Smooth muscle cell (in vitro differentiated cells): ENCODE data around the gene ILKAP. TPM values are rescaled to one million over a fixed set of nuclear protein-coding genes. Genes with fewer than 3 reads are reported as not detected.

ENCODE experiments used
- DNase-seq: peaks from one replicate; lab custom pipeline; 2025; ENCODE audit not compliant: unreplicated experiment; lab: John Stamatoyannopoulos, UW
- H2AFZ ChIP-seq: fragments of 200-600 bp; sonication (generic); 2 replicates; pipeline ENCODE4 v1.6.0; 2016; ENCODE audit warnings: antibody characterized with exemption, low read depth, mild to moderate bottlenecking
- H3F3A ChIP-seq: fragments of 200-600 bp; sonication (generic); 2 replicates; pipeline ENCODE4 v1.6.0; 2017; ENCODE audit warnings: antibody characterized with exemption, low read depth
- H3K27ac ChIP-seq: fragments of 200-600 bp; sonication (generic); 2 replicates; pipeline ENCODE4 v1.5.1; 2016; ENCODE audit warnings: low read depth, mild to moderate bottlenecking
- H3K27me3 ChIP-seq: fragments of 200-600 bp; sonication (generic); 2 replicates; pipeline ENCODE4 v1.6.1; 2016; ENCODE audit warnings: low read depth, mild to moderate bottlenecking
- H3K36me3 ChIP-seq: fragments of 200-600 bp; sonication (generic); 2 replicates; pipeline ENCODE4 v1.5.1; 2016; ENCODE audit warnings: low read depth
- H3K4me1 ChIP-seq: fragments of 200-600 bp; sonication (generic); 2 replicates; pipeline ENCODE4 v1.5.1; 2016; ENCODE audit warnings: low read depth
- H3K4me2 ChIP-seq: fragments of 200-600 bp; sonication (generic); 2 replicates; pipeline ENCODE4 v1.6.0; 2016; ENCODE audit warnings: mild to moderate bottlenecking
- H3K4me3 ChIP-seq: fragments of 200-600 bp; sonication (generic); 2 replicates; pipeline ENCODE4 v1.5.1; 2016; ENCODE audit warnings: mild to moderate bottlenecking
- H3K79me2 ChIP-seq: fragments of 200-600 bp; sonication (generic); 2 replicates; pipeline ENCODE4 v1.6.0; 2016; ENCODE audit warnings: low read depth, mild to moderate bottlenecking
- H3K9ac ChIP-seq: fragments of 200-600 bp; sonication (generic); 2 replicates; pipeline ENCODE4 v1.6.0; 2016; ENCODE audit warnings: low read depth
- H3K9me3 ChIP-seq: fragments of 200-600 bp; sonication (generic); replicated peaks from 2 replicates; pipeline ENCODE4 v1.5.1; 2016; ENCODE audit warnings: low read depth
- H4K20me1 ChIP-seq: fragments of 200-600 bp; sonication (generic); 2 replicates; pipeline ENCODE4 v1.6.0; 2016; ENCODE audit warnings: low read depth
- WGBS: methylation state at CpG from one replicate; pipeline ENCODE4 v1.1.7; 2016; ENCODE audit warnings: low lambda C conversion rate; 5-methylcytosine and 5-hydroxymethylcytosine counted together
- polyA plus RNA-seq: library from polyadenylated mRNA; unstranded; fragments of >200 nt; fragmentation: Nextera tagmentation; extraction: Ambion mirVana; gene quantifications from 2 replicates; pipeline ENCODE4 v1.2.1, GENCODE V29; 2016
- total RNA-seq: library from RNA; depleted of rRNA; stranded (reverse); fragments of >200 nt; gene quantifications from 2 replicates; pipeline ENCODE4 v1.2.3, GENCODE V29; 2014
- TF ChIP-seq, protein P1 (sequence below): fragments of 200-600 bp; sonication (generic); IDR thresholded peaks from 2 replicates; pipeline ENCODE4 v1.5.1; 2017; ENCODE audit warnings: borderline replicate concordance, mild to moderate bottlenecking, antibody characterized with exemption; ENCODE audit not compliant: insufficient read depth, poor library complexity, severe bottlenecking

Gene ILKAP
- total and polyA plus RNA-seq, 2 experiments from 2014 or later: 12.0 to 21.9 TPM

DNA sequence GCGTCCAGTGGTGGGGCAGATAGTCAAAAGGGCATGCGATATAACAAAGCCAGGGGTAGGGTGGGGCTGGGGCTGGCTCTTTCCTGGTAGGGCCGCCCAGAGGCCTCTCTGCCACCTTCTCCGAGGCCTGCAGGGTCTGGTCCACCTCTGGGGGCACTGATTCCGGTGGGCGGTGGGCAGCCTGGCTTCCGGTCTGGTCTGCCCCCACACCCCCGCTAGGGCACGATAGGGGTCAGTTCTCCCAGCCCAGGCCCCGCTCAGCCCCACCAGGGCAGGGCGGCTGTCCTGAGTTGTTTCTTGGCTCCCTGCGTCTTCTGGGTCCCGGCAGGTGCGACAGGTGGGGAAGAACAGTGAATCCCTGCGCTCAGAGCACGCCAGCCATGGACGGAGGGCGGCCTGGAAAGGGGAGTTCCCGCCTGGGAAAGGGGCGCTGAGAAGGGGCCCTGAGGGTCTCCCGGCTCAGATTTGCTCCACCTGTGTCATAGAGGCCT lies 45.4 kb downstream of the ILKAP start:
- H3K4me1 ChIP-seq: no peaks in the 10 kb centered on the region
- TF ChIP-seq, protein P1, sequence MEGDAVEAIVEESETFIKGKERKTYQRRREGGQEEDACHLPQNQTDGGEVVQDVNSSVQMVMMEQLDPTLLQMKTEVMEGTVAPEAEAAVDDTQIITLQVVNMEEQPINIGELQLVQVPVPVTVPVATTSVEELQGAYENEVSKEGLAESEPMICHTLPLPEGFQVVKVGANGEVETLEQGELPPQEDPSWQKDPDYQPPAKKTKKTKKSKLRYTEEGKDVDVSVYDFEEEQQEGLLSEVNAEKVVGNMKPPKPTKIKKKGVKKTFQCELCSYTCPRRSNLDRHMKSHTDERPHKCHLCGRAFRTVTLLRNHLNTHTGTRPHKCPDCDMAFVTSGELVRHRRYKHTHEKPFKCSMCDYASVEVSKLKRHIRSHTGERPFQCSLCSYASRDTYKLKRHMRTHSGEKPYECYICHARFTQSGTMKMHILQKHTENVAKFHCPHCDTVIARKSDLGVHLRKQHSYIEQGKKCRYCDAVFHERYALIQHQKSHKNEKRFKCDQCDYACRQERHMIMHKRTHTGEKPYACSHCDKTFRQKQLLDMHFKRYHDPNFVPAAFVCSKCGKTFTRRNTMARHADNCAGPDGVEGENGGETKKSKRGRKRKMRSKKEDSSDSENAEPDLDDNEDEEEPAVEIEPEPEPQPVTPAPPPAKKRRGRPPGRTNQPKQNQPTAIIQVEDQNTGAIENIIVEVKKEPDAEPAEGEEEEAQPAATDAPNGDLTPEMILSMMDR: no peak
- H3K36me3 ChIP-seq: no peaks in the 10 kb centered on the region
- no peaks in the 10 kb centered on the region for H4K20me1 ChIP-seq
- H2AFZ ChIP-seq: no peak overlapping the region
- H3K79me2 ChIP-seq: no peaks in the 10 kb centered on the region
- no peak for DNase-seq
- peak overlapping the region; percentile 86 for H3K4me2 ChIP-seq
- no peak overlapping the region for H3K27ac ChIP-seq
- H3K4me3 ChIP-seq: no peak overlapping the region
- H3K9ac ChIP-seq: no peak overlapping the region
- 60% methylated on average over 15 of the region's 21 CpGs for WGBS
- H3K27me3 ChIP-seq: peaks cover 40% of the 10 kb centered on the region
- H3K9me3 ChIP-seq: no peaks in the 10 kb centered on the region
- H3F3A ChIP-seq: no peaks in the 10 kb centered on the region

DNA sequence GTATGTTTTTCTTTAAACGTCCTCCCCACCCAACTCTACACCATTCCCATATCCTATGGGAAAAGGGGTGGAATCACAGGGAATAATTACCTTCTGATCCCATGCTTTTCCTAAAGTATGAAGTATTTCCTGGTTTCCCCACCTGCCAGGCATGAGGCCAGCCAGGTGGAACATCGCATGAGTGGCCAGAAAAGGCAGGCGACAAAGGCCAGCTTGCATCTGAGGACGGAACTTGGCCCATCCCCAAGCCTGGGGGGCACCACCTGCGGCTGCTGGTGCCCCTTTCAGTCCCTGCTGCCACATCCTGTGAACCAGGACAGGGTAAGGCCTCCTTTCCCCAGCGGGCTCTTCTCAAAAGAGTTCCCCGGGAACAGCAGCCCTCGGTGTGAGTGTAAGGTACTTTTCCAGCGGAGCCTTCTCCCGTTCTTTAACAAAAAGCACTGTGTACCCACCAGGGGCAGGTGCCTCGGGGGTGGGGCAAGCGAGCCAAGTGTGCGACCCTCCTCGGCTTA lies 45.9 kb downstream of the ILKAP start:
- Histone ChIP-seq H3K4me1 (no peaks in the 10 kb centered on the region), H2AFZ (no peak overlapping the region), H3K36me3 (no peaks in the 10 kb centered on the region), H3K9me3 (no peaks in the 10 kb centered on the region), H3F3A (no peaks in the 10 kb centered on the region), H3K27me3 (peaks cover 35% of the 10 kb centered on the region), H3K27ac (no peak overlapping the region), H3K9ac (no peak overlapping the region), H3K79me2 (no peaks in the 10 kb centered on the region), H4K20me1 (no peaks in the 10 kb centered on the region), H3K4me3 (no peak overlapping the region), H3K4me2 (no peak overlapping the region)
- 81% methylated on average over 14 of the region's 14 CpGs for WGBS
- no peak for DNase-seq
- TF ChIP-seq, protein P1: no peak

DNA sequence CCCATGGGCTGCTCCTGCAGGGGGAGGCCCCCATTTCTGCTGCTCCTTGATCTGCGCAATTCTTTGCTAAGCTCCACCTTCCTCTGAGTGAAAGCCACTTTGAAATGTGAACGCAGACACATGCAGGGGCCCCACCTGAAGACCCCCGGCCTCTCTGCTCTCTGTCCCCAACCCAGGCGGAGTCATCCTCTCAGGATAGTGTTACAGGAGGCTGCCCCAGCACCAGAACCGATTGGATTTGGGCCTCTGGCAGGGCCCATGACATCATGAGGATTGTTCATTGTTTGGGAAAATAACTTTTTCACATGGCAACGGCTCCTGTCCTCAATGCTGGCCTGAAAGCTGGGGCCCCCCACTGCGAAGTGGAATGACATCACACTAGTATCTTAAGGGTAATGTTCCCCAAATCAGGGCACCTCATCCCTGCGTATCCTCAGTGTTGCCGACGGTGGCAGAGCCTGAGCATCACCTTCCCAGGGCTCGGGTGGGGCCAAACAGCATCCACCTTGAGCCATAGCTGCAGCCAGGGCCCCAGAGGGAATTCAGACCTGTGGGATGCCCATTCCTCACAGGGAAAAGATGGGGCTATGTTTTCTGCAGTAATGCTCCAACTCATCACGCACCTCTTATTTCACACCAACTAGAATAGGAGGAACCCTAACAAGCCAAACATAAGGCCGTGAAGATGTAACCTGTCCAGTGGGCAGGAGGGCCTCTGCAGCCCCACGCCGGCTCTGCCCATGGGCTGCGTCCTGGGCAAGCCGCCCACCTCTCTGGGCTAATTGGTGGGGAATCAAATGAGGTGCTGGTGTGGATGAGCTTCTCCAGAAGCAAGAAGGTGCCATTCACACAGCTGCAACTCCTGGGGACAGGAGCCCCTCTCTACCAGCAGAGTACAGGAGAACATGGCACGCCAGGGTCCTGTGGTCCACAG lies 47.5 kb downstream of the ILKAP start:
- Histone ChIP-seq H3F3A (no peaks in the 10 kb centered on the region), H3K4me3 (no peak overlapping the region), H3K4me1 (no peaks in the 10 kb centered on the region), H3K4me2 (no peak overlapping the region), H3K9me3 (no peaks in the 10 kb centered on the region), H3K36me3 (no peaks in the 10 kb centered on the region), H3K27ac (no peak overlapping the region), H2AFZ (no peak overlapping the region), H3K79me2 (no peaks in the 10 kb centered on the region), H4K20me1 (no peaks in the 10 kb centered on the region), H3K9ac (no peak overlapping the region), H3K27me3 (peaks cover 20% of the 10 kb centered on the region)
- DNase-seq: no peak
- WGBS: 87% methylated on average over 18 of the region's 18 CpGs
- TF ChIP-seq, protein P1: no peak
